GM23248 (cell line): ENCODE results near the gene INPP5D. TPM values are rescaled to one million over a fixed set of nuclear protein-coding genes. Genes with fewer than 3 reads are reported as not detected.

Experiments used
- DNase-seq: peaks from one replicate; pipeline ENCODE4 v3.0.0-alpha.2; 2015
- H2AFZ ChIP-seq: fragments of 200-600 bp; sonication (generic); 2 replicates; pipeline ENCODE4 v1.6.1; 2016; ENCODE audit warnings: antibody characterized with exemption
- H3F3A ChIP-seq: fragments of 200-600 bp; sonication (generic); 2 replicates; pipeline ENCODE4 v1.6.1; 2016; ENCODE audit warnings: mild to moderate bottlenecking, antibody characterized with exemption, mixed run types; ENCODE audit not compliant: insufficient read depth
- H3K27ac ChIP-seq: fragments of 200-600 bp; sonication (generic); 2 replicates; pipeline ENCODE4 v1.5.1; 2016; ENCODE audit warnings: mild to moderate bottlenecking
- H3K27me3 ChIP-seq: fragments of 200-600 bp; sonication (generic); replicated peaks from 2 replicates; pipeline ENCODE4 v1.6.1; 2016; ENCODE audit warnings: mild to moderate bottlenecking; ENCODE audit not compliant: insufficient read depth
- H3K36me3 ChIP-seq: fragments of 200-600 bp; sonication (generic); 2 replicates; pipeline ENCODE4 v1.6.1; 2016; ENCODE audit warnings: low read depth, mild to moderate bottlenecking
- H3K4me1 ChIP-seq: fragments of 200-600 bp; sonication (generic); 2 replicates; pipeline ENCODE4 v1.6.1; 2016; ENCODE audit warnings: mild to moderate bottlenecking; ENCODE audit not compliant: insufficient read depth
- H3K4me2 ChIP-seq: fragments of 200-600 bp; sonication (generic); one replicate; pipeline ENCODE4 v1.6.1; 2016; ENCODE audit warnings: mild to moderate bottlenecking; ENCODE audit not compliant: unreplicated experiment
- H3K4me3 ChIP-seq: fragments of 200-600 bp; sonication (generic); 2 replicates; pipeline ENCODE4 v1.5.1; 2016; ENCODE audit warnings: mild to moderate bottlenecking
- H3K79me2 ChIP-seq: fragments of 200-600 bp; sonication (generic); 2 replicates; pipeline ENCODE4 v1.6.1; 2016; ENCODE audit warnings: mild to moderate bottlenecking; ENCODE audit not compliant: insufficient read depth
- H3K9ac ChIP-seq: fragments of 200-600 bp; sonication (generic); 2 replicates; pipeline ENCODE4 v1.6.1; 2016; ENCODE audit warnings: mild to moderate bottlenecking
- H3K9me2 ChIP-seq: fragments of 200-600 bp; sonication (generic); 2 replicates; pipeline ENCODE4 v1.6.1; 2016; ENCODE audit warnings: mixed run types, mild to moderate bottlenecking, moderate library complexity; ENCODE audit not compliant: insufficient read depth
- H3K9me3 ChIP-seq: fragments of 200-600 bp; sonication (generic); one replicate; pipeline ENCODE4 v1.6.1; 2017; ENCODE audit warnings: low read depth
- H4K20me1 ChIP-seq: fragments of 200-600 bp; sonication (generic); 2 replicates; pipeline ENCODE4 v1.6.0; 2016; ENCODE audit not compliant: insufficient read depth
- EZH2 ChIP-seq: fragments of 200-600 bp; sonication (generic); IDR thresholded peaks from 2 replicates; pipeline ENCODE4 v1.6.1; 2018; ENCODE audit warnings: antibody characterized with exemption, mild to moderate bottlenecking; ENCODE audit not compliant: insufficient read depth, poor library complexity, severe bottlenecking
- EZH2phosphoT487 ChIP-seq: fragments of 200-600 bp; sonication (generic); IDR thresholded peaks from 2 replicates; pipeline ENCODE4 v1.6.1; 2018; ENCODE audit warnings: antibody characterized with exemption, moderate library complexity, mild to moderate bottlenecking, low read depth; ENCODE audit not compliant: insufficient read depth
- WGBS, 2 experiments: methylation state at CpG; one replicate each; pipeline ENCODE4 v1.1.6; 2015 to 2017; ENCODE audit warnings: low lambda C conversion rate in 2 of 2, low coverage in 1 of 2; ENCODE audit errors: missing lambda C conversion rate in 2 of 2; 5-methylcytosine and 5-hydroxymethylcytosine counted together
- in situ Hi-C: fragments of 300-500 bp; cut with MboI; formaldehyde crosslinking; loops from 2 replicates; pipeline ENCODE4 v1.15.0; 2020
- polyA plus RNA-seq: library from polyadenylated mRNA; unstranded; fragments of >200 nt; fragmentation: Nextera tagmentation; extraction: Ambion mirVana; gene quantifications from 2 replicates; pipeline ENCODE4 v1.2.1, GENCODE V29; 2016
- total RNA-seq: library from RNA; depleted of rRNA; stranded (reverse); fragments of >200 nt; shearing (Covaris generic); gene quantifications from 2 replicates; pipeline ENCODE4 v1.2.3, GENCODE V29; 2014

The INPP5D gene
- total and polyA plus RNA-seq, 2 experiments from 2014 or later = 0.23 TPM; not detected in 1

- TF ChIP-seq EZH2 (no peak), EZH2phosphoT487 (no peak)
Measured at GRCh38 chr2:233042549-233042948, 17.6 kb upstream of the INPP5D start.

GRCh38 chr2:233044974-233045605 is 15.1 kb upstream of the INPP5D start:
- H3K9me3 ChIP-seq = no peaks in the 10 kb centered on the region
- H3K9ac ChIP-seq = no peak overlapping the region
- WGBS, 2 experiments = 70 to 74% methylated on average over 9 of the region's 9 CpGs
- peaks cover 7% of the 10 kb centered on the region; the same call in 1 of the 2 replicates for H3F3A ChIP-seq
- no peaks in the 10 kb centered on the region for H3K79me2 ChIP-seq
- DNase-seq = no peak
- TF ChIP-seq EZH2 (no peak), EZH2phosphoT487 (no peak)
- no peak overlapping the region for H3K4me3 ChIP-seq
- no peak overlapping the region for H3K4me2 ChIP-seq
- H3K27ac ChIP-seq = no peak overlapping the region
- in situ Hi-C loops = no loop called here
- H3K9me2 ChIP-seq = no peaks in the 10 kb centered on the region
- H3K36me3 ChIP-seq = no peaks in the 10 kb centered on the region
- H3K4me1 ChIP-seq = no peaks in the 10 kb centered on the region
- no peaks in the 10 kb centered on the region for H4K20me1 ChIP-seq
- H3K27me3 ChIP-seq = no peaks in the 10 kb centered on the region; the same call in 1 of the 2 replicates
- H2AFZ ChIP-seq = no peak overlapping the region

More at GRCh38 chr2:233042549-233042948, 17.6 kb upstream of the INPP5D start:
- H3K79me2 ChIP-seq = no peaks in the 10 kb centered on the region
- no peaks in the 10 kb centered on the region; the same call in 1 of the 2 replicates for H3K27me3 ChIP-seq
- peaks cover 10% of the 10 kb centered on the region for H3F3A ChIP-seq
- no peaks in the 10 kb centered on the region for H3K4me1 ChIP-seq
- H3K27ac ChIP-seq = no peak overlapping the region
- no peaks in the 10 kb centered on the region for H3K9me2 ChIP-seq
- no peaks in the 10 kb centered on the region for H4K20me1 ChIP-seq
- no peak overlapping the region for H3K4me2 ChIP-seq
- 79 to 84% methylated on average over 9 of the region's 9 CpGs for WGBS, 2 experiments
- in situ Hi-C loops = no loop called here
- H3K9me3 ChIP-seq = no peaks in the 10 kb centered on the region
- H2AFZ ChIP-seq = no peak overlapping the region
- H3K9ac ChIP-seq = no peak overlapping the region
- no peak overlapping the region for H3K4me3 ChIP-seq
- H3K36me3 ChIP-seq = no peaks in the 10 kb centered on the region
- no peak for DNase-seq

GRCh38 chr2:233047206-233047605 is 12.9 kb upstream of the INPP5D start:
- DNase-seq = no peak
- WGBS, 2 experiments = 71 to 72% methylated on average over 3 of the region's 3 CpGs
- in situ Hi-C loops = no loop called here

GRCh38 chr2:233047667-233048066 is 12.5 kb upstream of the INPP5D start:
- Histone ChIP-seq H3K27me3 (no peaks in the 10 kb centered on the region), H3K9me3 (no peaks in the 10 kb centered on the region), H3K4me2 (no peak overlapping the region), H3K36me3 (no peaks in the 10 kb centered on the region), H3K4me1 (0 out of 2 replicates have a peak, but pooled peaks cover 5% of the 10 kb centered on the region), H3K79me2 (no peaks in the 10 kb centered on the region), H3K4me3 (no peak overlapping the region), H4K20me1 (no peaks in the 10 kb centered on the region), H3K9ac (no peak overlapping the region), H2AFZ (no peak overlapping the region), H3K27ac (no peak overlapping the region), H3K9me2 (no peaks in the 10 kb centered on the region), H3F3A (peaks cover 7% of the 10 kb centered on the region; the same call in 1 of the 2 replicates)
- TF ChIP-seq EZH2 = no peak
- TF ChIP-seq EZH2phosphoT487 = no peak
- WGBS, 2 experiments = 74 to 79% methylated on average over 9 of the region's 9 CpGs
- in situ Hi-C loops = no loop called here
- no peak for DNase-seq

More at GRCh38 chr2:233047206-233047605, 12.9 kb upstream of the INPP5D start:
- no peak for TF ChIP-seq EZH2phosphoT487
- TF ChIP-seq EZH2 = no peak
- Histone ChIP-seq H3K4me2 (no peak overlapping the region), H3K27me3 (no peaks in the 10 kb centered on the region; the same call in 1 of the 2 replicates), H3K4me1 (0 out of 2 replicates have a peak, but pooled peaks cover 4% of the 10 kb centered on the region), H3K9ac (no peak overlapping the region), H3K79me2 (no peaks in the 10 kb centered on the region), H3K9me2 (no peaks in the 10 kb centered on the region), H3K36me3 (no peaks in the 10 kb centered on the region), H2AFZ (no peak overlapping the region), H3F3A (peaks cover 7% of the 10 kb centered on the region; the same call in 1 of the 2 replicates), H3K27ac (no peak overlapping the region), H3K9me3 (no peaks in the 10 kb centered on the region), H4K20me1 (no peaks in the 10 kb centered on the region), H3K4me3 (no peak overlapping the region)
